Pons (tissue), 1 donor: ENCODE data around the gene HNMT.
"Not testable (repeated sequence)": the region's sequence is repeated elsewhere in the genome, so short reads cannot be mapped to it uniquely, and the experiment has no call there.

Source experiments
- DNase-seq: peaks from one replicate; pipeline ENCODE4 v3.0.0-alpha.2; 2016; ENCODE audit warnings: low spot score

The HNMT gene

GRCh38 chr2:137946227-137946626, 18.0 kb upstream of the HNMT start:
- DNase-seq = no peak

GRCh38 chr2:137947032-137947727, 17.1 kb upstream of the HNMT start:
- DNase-seq = no peak

- peak; percentile 85 for DNase-seq
Observed at GRCh38 chr2:137947728-137948336, 16.4 kb upstream of the HNMT start.

- no peak for DNase-seq
Observed at GRCh38 chr2:137948894-137949293, 15.4 kb upstream of the HNMT start.

- no peak for DNase-seq
Observed at GRCh38 chr2:137950238-137950637, 14.0 kb upstream of the HNMT start.

GRCh38 chr2:137951586-137951985, 12.7 kb upstream of the HNMT start:
- no peak for DNase-seq

- no peak for DNase-seq
Observed at GRCh38 chr2:137952586-137953129, 11.6 kb upstream of the HNMT start.

GRCh38 chr2:137955536-137955935, 8.7 kb upstream of the HNMT start:
- no peak for DNase-seq

- no peak for DNase-seq
Observed at GRCh38 chr2:137957033-137957432, 7.2 kb upstream of the HNMT start.

- no peak for DNase-seq
Observed at GRCh38 chr2:137959166-137959565, 5.1 kb upstream of the HNMT start.

GRCh38 chr2:137960223-137960622, 4.0 kb upstream of the HNMT start:
- no peak for DNase-seq

- DNase-seq = no peak
Observed at GRCh38 chr2:137961602-137962001, 2.7 kb upstream of the HNMT start.

- DNase-seq = no peak
Observed at GRCh38 chr2:137963535-137964065, 673 bp upstream of the HNMT start.

- no peak for DNase-seq
Observed at GRCh38 chr2:137964859-137965459, 686 bp downstream of the HNMT start.

- DNase-seq = no peak
Observed at GRCh38 chr2:137966043-137966442, 1.8 kb downstream of the HNMT start.

GRCh38 chr2:137967042-137967441, 2.8 kb downstream of the HNMT start:
- DNase-seq = no peak

- no peak for DNase-seq
Observed at GRCh38 chr2:137968477-137969417, 4.5 kb downstream of the HNMT start.

- peak; percentile 76 for DNase-seq
Observed at GRCh38 chr2:137969418-137969765, 5.1 kb downstream of the HNMT start.

GRCh38 chr2:137969876-137970275, 5.6 kb downstream of the HNMT start:
- no peak for DNase-seq

GRCh38 chr2:137971259-137971658, 7.0 kb downstream of the HNMT start:
- DNase-seq = not testable (repeated sequence)

- DNase-seq = no peak
Observed at GRCh38 chr2:137973280-137973679, 9.0 kb downstream of the HNMT start.
